T-helper 1 cell treated with Interleukin-12 subunit alpha and Interleukin-12 subunit beta and Interleukin-4 antibody, amounts not matched to agents 30 μg/mL and 1 μg/mL, for 36 hours (primary cell): Measurements from ENCODE around the gene PARD3B.

Experiments used
- H3K27ac Mint-ChIP-seq: one replicate; pipeline ENCODE4 v1.8.0; 2021; ENCODE audit warnings: mild to moderate bottlenecking, mixed read lengths
- H3K27me3 Mint-ChIP-seq: one replicate; pipeline ENCODE4 v1.8.0; 2021; ENCODE audit warnings: low read depth, mixed read lengths
- H3K36me3 Mint-ChIP-seq: one replicate; pipeline ENCODE4 v1.8.0; 2021; ENCODE audit warnings: low read depth, mixed read lengths
- H3K4me1 Mint-ChIP-seq: one replicate; pipeline ENCODE4 v1.8.0; 2021; ENCODE audit warnings: low read depth, mixed read lengths
- H3K4me3 Mint-ChIP-seq: one replicate; pipeline ENCODE4 v1.8.0; 2021; ENCODE audit warnings: mild to moderate bottlenecking, moderate library complexity, mixed read lengths
- H3K9me3 Mint-ChIP-seq: one replicate; pipeline ENCODE4 v1.8.0; 2021; ENCODE audit warnings: mixed read lengths

PARD3B gene

GRCh38 chr2:205651719-205652118 is 1106.4 kb downstream of the PARD3B start:
- no peaks in the 10 kb centered on the region for H3K9me3 Mint-ChIP-seq
- peaks cover 7% of the 10 kb centered on the region for H3K27me3 Mint-ChIP-seq
- peaks cover 1% of the 10 kb centered on the region for H3K4me1 Mint-ChIP-seq
- H3K27ac Mint-ChIP-seq, result no peak overlapping the region
- H3K4me3 Mint-ChIP-seq, result no peak overlapping the region
- H3K36me3 Mint-ChIP-seq, result no peaks in the 10 kb centered on the region

GRCh38 chr2:205654878-205655605 is 1109.8 kb downstream of the PARD3B start:
- Mint-ChIP-seq H3K36me3 (no peaks in the 10 kb centered on the region), H3K4me1 (peaks cover 1% of the 10 kb centered on the region), H3K27me3 (peaks cover 7% of the 10 kb centered on the region), H3K4me3 (no peak overlapping the region), H3K27ac (no peak overlapping the region), H3K9me3 (no peaks in the 10 kb centered on the region)

- no peaks in the 10 kb centered on the region for H3K36me3 Mint-ChIP-seq
- H3K4me1 Mint-ChIP-seq, result peaks cover 10% of the 10 kb centered on the region
- no peaks in the 10 kb centered on the region for H3K9me3 Mint-ChIP-seq
- no peak overlapping the region for H3K4me3 Mint-ChIP-seq
- H3K27ac Mint-ChIP-seq, result no peak overlapping the region
- H3K27me3 Mint-ChIP-seq, result peaks cover 7% of the 10 kb centered on the region
Observed at GRCh38 chr2:205655779-205656456, 1110.6 kb downstream of the PARD3B start.

GRCh38 chr2:205656461-205656860 is 1111.2 kb downstream of the PARD3B start:
- Mint-ChIP-seq H3K9me3 (no peaks in the 10 kb centered on the region), H3K36me3 (no peaks in the 10 kb centered on the region), H3K27ac (no peak overlapping the region), H3K4me3 (no peak overlapping the region), H3K27me3 (peaks cover 7% of the 10 kb centered on the region), H3K4me1 (peaks cover 16% of the 10 kb centered on the region)

- Mint-ChIP-seq H3K4me1 (peaks cover 17% of the 10 kb centered on the region), H3K4me3 (no peak overlapping the region), H3K27ac (no peak overlapping the region), H3K27me3 (peaks cover 7% of the 10 kb centered on the region), H3K36me3 (no peaks in the 10 kb centered on the region), H3K9me3 (no peaks in the 10 kb centered on the region)
Observed at GRCh38 chr2:205656941-205657340, 1111.7 kb downstream of the PARD3B start.

- H3K27ac Mint-ChIP-seq, result no peak overlapping the region
- H3K36me3 Mint-ChIP-seq, result no peaks in the 10 kb centered on the region
- H3K27me3 Mint-ChIP-seq, result peaks cover 7% of the 10 kb centered on the region
- no peak overlapping the region for H3K4me3 Mint-ChIP-seq
- no peaks in the 10 kb centered on the region for H3K9me3 Mint-ChIP-seq
- H3K4me1 Mint-ChIP-seq, result peaks cover 17% of the 10 kb centered on the region
Observed at GRCh38 chr2:205657579-205657978, 1112.3 kb downstream of the PARD3B start.

GRCh38 chr2:205658068-205658467 is 1112.8 kb downstream of the PARD3B start:
- no peaks in the 10 kb centered on the region for H3K9me3 Mint-ChIP-seq
- no peak overlapping the region for H3K4me3 Mint-ChIP-seq
- peaks cover 17% of the 10 kb centered on the region for H3K4me1 Mint-ChIP-seq

GRCh38 chr2:205658572-205658971 is 1113.3 kb downstream of the PARD3B start:
- Mint-ChIP-seq H3K36me3 (no peaks in the 10 kb centered on the region), H3K4me1 (peaks cover 17% of the 10 kb centered on the region), H3K27ac (no peak overlapping the region), H3K9me3 (no peaks in the 10 kb centered on the region), H3K4me3 (no peak overlapping the region), H3K27me3 (peaks cover 7% of the 10 kb centered on the region)

More at GRCh38 chr2:205658068-205658467, 1112.8 kb downstream of the PARD3B start:
- Mint-ChIP-seq H3K27ac (no peak overlapping the region), H3K36me3 (no peaks in the 10 kb centered on the region), H3K27me3 (peaks cover 7% of the 10 kb centered on the region)

GRCh38 chr2:205659922-205660321 is 1114.6 kb downstream of the PARD3B start:
- peaks cover 7% of the 10 kb centered on the region for H3K27me3 Mint-ChIP-seq
- peaks cover 19% of the 10 kb centered on the region for H3K4me1 Mint-ChIP-seq
- no peaks in the 10 kb centered on the region for H3K36me3 Mint-ChIP-seq
- no peak overlapping the region for H3K27ac Mint-ChIP-seq
- H3K9me3 Mint-ChIP-seq, result no peaks in the 10 kb centered on the region
- no peak overlapping the region for H3K4me3 Mint-ChIP-seq

GRCh38 chr2:205660521-205661124 is 1115.3 kb downstream of the PARD3B start:
- Mint-ChIP-seq H3K4me1 (peaks cover 17% of the 10 kb centered on the region), H3K9me3 (no peaks in the 10 kb centered on the region), H3K36me3 (no peaks in the 10 kb centered on the region), H3K27ac (peak overlapping the region; percentile 58), H3K4me3 (peak overlapping the region; percentile 5), H3K27me3 (peaks cover 3% of the 10 kb centered on the region)

- no peak overlapping the region for H3K27ac Mint-ChIP-seq
- no peak overlapping the region for H3K4me3 Mint-ChIP-seq
- peaks cover 17% of the 10 kb centered on the region for H3K4me1 Mint-ChIP-seq
Observed at GRCh38 chr2:205661281-205661680, 1116.0 kb downstream of the PARD3B start.

GRCh38 chr2:205662206-205662965 is 1117.1 kb downstream of the PARD3B start:
- no peaks in the 10 kb centered on the region for H3K36me3 Mint-ChIP-seq
- H3K9me3 Mint-ChIP-seq, result peaks cover 1% of the 10 kb centered on the region
- H3K4me1 Mint-ChIP-seq, result peaks cover 17% of the 10 kb centered on the region
- H3K4me3 Mint-ChIP-seq, result no peak overlapping the region
- H3K27ac Mint-ChIP-seq, result no peak overlapping the region
- H3K27me3 Mint-ChIP-seq, result no peaks in the 10 kb centered on the region

More at GRCh38 chr2:205661281-205661680, 1116.0 kb downstream of the PARD3B start:
- Mint-ChIP-seq H3K9me3 (no peaks in the 10 kb centered on the region), H3K27me3 (peaks cover 1% of the 10 kb centered on the region), H3K36me3 (no peaks in the 10 kb centered on the region)

GRCh38 chr2:205665791-205666190 is 1120.5 kb downstream of the PARD3B start:
- Mint-ChIP-seq H3K27me3 (no peaks in the 10 kb centered on the region), H3K36me3 (peaks cover 2% of the 10 kb centered on the region), H3K4me3 (no peak overlapping the region), H3K9me3 (peaks cover 14% of the 10 kb centered on the region), H3K4me1 (peaks cover 12% of the 10 kb centered on the region), H3K27ac (no peak overlapping the region)
